RWPE2 (cell line): ENCODE results near the gene ABCA1.

ENCODE experiments used
- ATAC-seq: fragments of 200-7000 bp; cut with Tn5 transposase; 3 replicates; pipeline ENCODE4 v1.9.1; 2021; ENCODE audit warnings: low read depth
- DNase-seq: peaks from one replicate; pipeline ENCODE4 v3.0.0-alpha.2; 2020; ENCODE audit warnings: low spot score
- H3K27ac ChIP-seq: fragments of 450-650 bp; 2 replicates; pipeline ENCODE4 v1.5.1; 2017; ENCODE audit warnings: mild to moderate bottlenecking; ENCODE audit not compliant: poor library complexity, severe bottlenecking
- H3K27me3 ChIP-seq: fragments of 250-450 bp; sonication (Bioruptor Pico); 2 replicates; pipeline ENCODE4 v1.5.1; 2021; ENCODE audit warnings: mild to moderate bottlenecking, moderate library complexity; ENCODE audit not compliant: insufficient read depth, poor library complexity, severe bottlenecking
- H3K36me3 ChIP-seq: fragments of 250-450 bp; sonication (Bioruptor Pico); 2 replicates; pipeline ENCODE4 v1.5.1; 2020; ENCODE audit warnings: low read depth, mild to moderate bottlenecking, moderate library complexity
- H3K4me1 ChIP-seq: fragments of 250-450 bp; sonication (Bioruptor Pico); 2 replicates; pipeline ENCODE4 v1.5.1; 2021; ENCODE audit warnings: mild to moderate bottlenecking, moderate library complexity; ENCODE audit not compliant: insufficient read depth, poor library complexity, severe bottlenecking
- H3K4me3 ChIP-seq: fragments of 250-450 bp; sonication (Bioruptor Pico); 2 replicates; pipeline ENCODE4 v1.5.1; 2021; ENCODE audit warnings: mild to moderate bottlenecking, moderate library complexity; ENCODE audit not compliant: severe bottlenecking
- H3K9me3 ChIP-seq: fragments of 250-450 bp; sonication (Bioruptor Pico); 2 replicates; pipeline ENCODE4 v1.5.1; 2021; ENCODE audit warnings: mild to moderate bottlenecking, moderate library complexity; ENCODE audit not compliant: severe bottlenecking
- TF ChIP-seq, protein P1 (sequence below): fragments of 450-650 bp; IDR thresholded peaks from one replicate; pipeline ENCODE4 v1.5.1; 2017; ENCODE audit warnings: mild to moderate bottlenecking, moderate library complexity; ENCODE audit not compliant: poor library complexity, severe bottlenecking

ABCA1 gene

GRCh38 chr9:104906441-104907277 lies 21.3 kb downstream of the ABCA1 start:
- Histone ChIP-seq H3K9me3 (no peaks in the 10 kb centered on the region), H3K36me3 (no peaks in the 10 kb centered on the region), H3K4me3 (no peak overlapping the region), H3K27me3 (no peaks in the 10 kb centered on the region), H3K27ac (peak overlapping the region; percentile 40), H3K4me1 (peaks cover 29% of the 10 kb centered on the region)
- DNase-seq: no peak
- ATAC-seq: peak; percentile 36; the same call in 1 of the 3 replicates
- TF ChIP-seq, protein P1, sequence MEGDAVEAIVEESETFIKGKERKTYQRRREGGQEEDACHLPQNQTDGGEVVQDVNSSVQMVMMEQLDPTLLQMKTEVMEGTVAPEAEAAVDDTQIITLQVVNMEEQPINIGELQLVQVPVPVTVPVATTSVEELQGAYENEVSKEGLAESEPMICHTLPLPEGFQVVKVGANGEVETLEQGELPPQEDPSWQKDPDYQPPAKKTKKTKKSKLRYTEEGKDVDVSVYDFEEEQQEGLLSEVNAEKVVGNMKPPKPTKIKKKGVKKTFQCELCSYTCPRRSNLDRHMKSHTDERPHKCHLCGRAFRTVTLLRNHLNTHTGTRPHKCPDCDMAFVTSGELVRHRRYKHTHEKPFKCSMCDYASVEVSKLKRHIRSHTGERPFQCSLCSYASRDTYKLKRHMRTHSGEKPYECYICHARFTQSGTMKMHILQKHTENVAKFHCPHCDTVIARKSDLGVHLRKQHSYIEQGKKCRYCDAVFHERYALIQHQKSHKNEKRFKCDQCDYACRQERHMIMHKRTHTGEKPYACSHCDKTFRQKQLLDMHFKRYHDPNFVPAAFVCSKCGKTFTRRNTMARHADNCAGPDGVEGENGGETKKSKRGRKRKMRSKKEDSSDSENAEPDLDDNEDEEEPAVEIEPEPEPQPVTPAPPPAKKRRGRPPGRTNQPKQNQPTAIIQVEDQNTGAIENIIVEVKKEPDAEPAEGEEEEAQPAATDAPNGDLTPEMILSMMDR: no peak

DNA sequence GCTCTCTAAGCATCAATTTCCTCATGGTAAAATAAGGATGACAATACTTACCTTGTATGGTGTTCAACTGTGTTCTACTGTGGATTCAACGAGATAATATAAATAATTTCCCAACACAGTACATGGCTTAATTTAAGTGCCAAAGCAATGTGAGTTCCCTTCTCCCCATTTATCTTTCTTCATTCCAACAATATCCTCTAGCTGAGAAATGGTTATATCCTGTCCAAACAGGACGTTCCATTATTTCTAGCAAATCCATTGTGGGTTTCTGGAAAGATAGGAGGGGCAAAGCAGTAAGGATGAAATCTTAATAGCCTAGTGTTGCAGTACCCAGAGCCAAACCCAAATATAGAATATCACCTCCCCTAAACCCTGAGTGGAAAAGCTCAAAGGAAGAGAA lies 22.0 kb downstream of the ABCA1 start:
- Histone ChIP-seq H3K4me3 (no peak overlapping the region), H3K9me3 (no peaks in the 10 kb centered on the region), H3K36me3 (no peaks in the 10 kb centered on the region), H3K4me1 (peaks cover 29% of the 10 kb centered on the region), H3K27me3 (no peaks in the 10 kb centered on the region), H3K27ac (no peak overlapping the region)
- ATAC-seq: no peak
- TF ChIP-seq, protein P1: no peak
- DNase-seq: no peak

- no peak for DNase-seq
- ATAC-seq: no peak
- peaks cover 29% of the 10 kb centered on the region for H3K4me1 ChIP-seq
- H3K27ac ChIP-seq: no peak overlapping the region
- no peaks in the 10 kb centered on the region for H3K36me3 ChIP-seq
- no peak overlapping the region for H3K4me3 ChIP-seq
- H3K9me3 ChIP-seq: no peaks in the 10 kb centered on the region
- H3K27me3 ChIP-seq: no peaks in the 10 kb centered on the region
- TF ChIP-seq, protein P1: no peak
Observed at GRCh38 chr9:104905153-104905901, 22.6 kb downstream of the ABCA1 start.

GRCh38 chr9:104903609-104904008 lies 24.3 kb downstream of the ABCA1 start:
- TF ChIP-seq, protein P1: no peak
- DNase-seq: no peak
- H3K4me1 ChIP-seq: peaks cover 29% of the 10 kb centered on the region
- no peaks in the 10 kb centered on the region for H3K9me3 ChIP-seq
- no peak overlapping the region for H3K4me3 ChIP-seq
- no peaks in the 10 kb centered on the region for H3K27me3 ChIP-seq
- no peaks in the 10 kb centered on the region for H3K36me3 ChIP-seq
- no peak overlapping the region for H3K27ac ChIP-seq
- ATAC-seq: no peak
